ENCODE data around the gene INPP5E. TPM values are rescaled to one million over a fixed set of nuclear protein-coding genes. Genes with fewer than 3 reads are reported as not detected.

INPP5E gene
- total RNA-seq, 1 donor = 8.2 TPM

- H3K4me3 ChIP-seq (ENCODE audit: low read depth, low read length) = no peak overlapping the region
- DNase-seq (ENCODE audit: low read depth) = no peak
- TF ChIP-seq, protein P1, sequence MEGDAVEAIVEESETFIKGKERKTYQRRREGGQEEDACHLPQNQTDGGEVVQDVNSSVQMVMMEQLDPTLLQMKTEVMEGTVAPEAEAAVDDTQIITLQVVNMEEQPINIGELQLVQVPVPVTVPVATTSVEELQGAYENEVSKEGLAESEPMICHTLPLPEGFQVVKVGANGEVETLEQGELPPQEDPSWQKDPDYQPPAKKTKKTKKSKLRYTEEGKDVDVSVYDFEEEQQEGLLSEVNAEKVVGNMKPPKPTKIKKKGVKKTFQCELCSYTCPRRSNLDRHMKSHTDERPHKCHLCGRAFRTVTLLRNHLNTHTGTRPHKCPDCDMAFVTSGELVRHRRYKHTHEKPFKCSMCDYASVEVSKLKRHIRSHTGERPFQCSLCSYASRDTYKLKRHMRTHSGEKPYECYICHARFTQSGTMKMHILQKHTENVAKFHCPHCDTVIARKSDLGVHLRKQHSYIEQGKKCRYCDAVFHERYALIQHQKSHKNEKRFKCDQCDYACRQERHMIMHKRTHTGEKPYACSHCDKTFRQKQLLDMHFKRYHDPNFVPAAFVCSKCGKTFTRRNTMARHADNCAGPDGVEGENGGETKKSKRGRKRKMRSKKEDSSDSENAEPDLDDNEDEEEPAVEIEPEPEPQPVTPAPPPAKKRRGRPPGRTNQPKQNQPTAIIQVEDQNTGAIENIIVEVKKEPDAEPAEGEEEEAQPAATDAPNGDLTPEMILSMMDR (IDR thresholded peaks at IDR 0.05; ENCODE audit: insufficient read depth, low read depth, low read length) = no peak
Observed at GRCh38 chr9:136379401-136379800, 60.2 kb downstream of the INPP5E start.

DNA sequence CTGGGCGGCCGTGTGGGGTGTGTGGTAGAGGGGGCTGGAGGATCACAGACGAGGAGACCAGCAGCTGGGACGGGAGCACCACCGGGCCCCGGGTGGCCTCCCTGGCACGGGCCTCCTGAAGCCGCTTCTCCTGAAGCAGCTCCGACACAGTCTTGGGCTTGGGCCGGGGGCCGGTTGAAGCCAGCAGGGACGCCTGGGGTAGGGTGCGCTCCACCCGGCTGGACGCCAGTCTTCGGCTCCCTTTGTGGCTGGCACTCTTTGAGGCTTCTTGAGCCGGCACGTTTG is 60.7 kb downstream of the INPP5E start:
- H3K4me3 ChIP-seq (ENCODE audit: low read depth, low read length) = no peak overlapping the region
- no peak for DNase-seq (ENCODE audit: low read depth)
- TF ChIP-seq, protein P1 (IDR thresholded peaks at IDR 0.05; ENCODE audit: insufficient read depth, low read depth, low read length) = no peak

Other genes starting within 250 kb of the INPP5E start
- not detected in 2 replicates for gene LHX3, start 234.7 kb downstream of the INPP5E start, total RNA-seq
- 11.3 and 15.1 TPM in 2 replicates for gene QSOX2, start 194.0 kb downstream of the INPP5E start, total RNA-seq
- gene CCDC187, start 135.8 kb downstream of the INPP5E start, total RNA-seq = under 0.01 TPM in 2 replicates
- gene GPSM1, start 112.3 kb downstream of the INPP5E start, total RNA-seq = 54.8 and 72.5 TPM in 2 replicates
- 8.2 and 17.4 TPM in 2 replicates for gene DNLZ, start 76.1 kb downstream of the INPP5E start, total RNA-seq
- 14.7 and 20.0 TPM in 2 replicates for gene CARD9, start 66.2 kb downstream of the INPP5E start, total RNA-seq
- gene SNAPC4, start 39.7 kb downstream of the INPP5E start, total RNA-seq = 9.0 and 11.7 TPM in 2 replicates
- 34.5 and 40.3 TPM in 2 replicates for gene ENTR1, start 29.2 kb downstream of the INPP5E start, total RNA-seq
- gene PMPCA, start 29.2 kb downstream of the INPP5E start, total RNA-seq = 45.1 and 48.8 TPM in 2 replicates
- gene SEC16A, start 43.2 kb upstream of the INPP5E start, total RNA-seq = 40.3 and 43.2 TPM in 2 replicates
- gene NOTCH1, start 106.2 kb upstream of the INPP5E start, total RNA-seq = 22.5 and 36.7 TPM in 2 replicates
- 7.7 and 9.9 TPM in 2 replicates for gene EGFL7, start 223.1 kb upstream of the INPP5E start, total RNA-seq
- 31.5 and 34.5 TPM in 2 replicates for gene AGPAT2, start 247.6 kb upstream of the INPP5E start, total RNA-seq

Data from fibroblast of villous mesenchyme (primary cell).